T1000 (cell line): ENCODE measurements around the gene RAB6B.

ENCODE experiments used
- DNase-seq: peaks from one replicate; lab custom pipeline; 2025; ENCODE audit warnings: mixed read lengths; lab: John Stamatoyannopoulos, UW

Gene RAB6B

GRCh38 chr3:133856316-133856715, 39.4 kb downstream of the RAB6B start:
- DNase-seq = no peak

GRCh38 chr3:133855772-133856171, 39.9 kb downstream of the RAB6B start:
- no peak for DNase-seq

- DNase-seq = no peak
Measured at GRCh38 chr3:133855002-133855370, 40.7 kb downstream of the RAB6B start.

GRCh38 chr3:133854264-133855001, 41.2 kb downstream of the RAB6B start:
- DNase-seq = no peak

GRCh38 chr3:133853925-133854227, 41.8 kb downstream of the RAB6B start:
- no peak for DNase-seq

GRCh38 chr3:133853063-133853924, 42.4 kb downstream of the RAB6B start:
- no peak for DNase-seq

GRCh38 chr3:133851931-133852330, 43.8 kb downstream of the RAB6B start:
- no peak for DNase-seq

GRCh38 chr3:133851266-133851906, 44.3 kb downstream of the RAB6B start:
- no peak for DNase-seq

GRCh38 chr3:133850034-133850433, 45.6 kb downstream of the RAB6B start:
- DNase-seq = no peak

- DNase-seq = no peak
Measured at GRCh38 chr3:133849346-133849745, 46.3 kb downstream of the RAB6B start.

- no peak for DNase-seq
Measured at GRCh38 chr3:133845127-133845526, 50.6 kb downstream of the RAB6B start.

GRCh38 chr3:133843634-133844033, 52.0 kb downstream of the RAB6B start:
- DNase-seq = peak; percentile 7

- no peak for DNase-seq
Measured at GRCh38 chr3:133842158-133842557, 53.5 kb downstream of the RAB6B start.

GRCh38 chr3:133841196-133841595, 54.5 kb downstream of the RAB6B start:
- no peak for DNase-seq

GRCh38 chr3:133840767-133841166, 54.9 kb downstream of the RAB6B start:
- DNase-seq = no peak

- DNase-seq = no peak
Measured at GRCh38 chr3:133840055-133840737, 55.5 kb downstream of the RAB6B start.

- no peak for DNase-seq
Measured at GRCh38 chr3:133838916-133839800, 56.5 kb downstream of the RAB6B start.

GRCh38 chr3:133838296-133838789, 57.3 kb downstream of the RAB6B start:
- DNase-seq = no peak

GRCh38 chr3:133837487-133838295, 58.0 kb downstream of the RAB6B start:
- no peak for DNase-seq

- DNase-seq = no peak
Measured at GRCh38 chr3:133836497-133837158, 59.1 kb downstream of the RAB6B start.
